A549 (cell line): ENCODE data around the gene TICAM1. TPM values are rescaled to one million over a fixed set of nuclear protein-coding genes. Genes with fewer than 3 reads are reported as not detected.

Experiments used
- ATAC-seq, 2 experiments: fragments of 200-7000 bp in 1 of 2; fragments of >200 bp in 1 of 2; cut with Nextera tagmentation in 1 of 2; cut with Tn5 transposase in 1 of 2; 3 replicates each; pipeline versions ENCODE4 v1.8.0 to v1.9.1; 2018 to 2020; ENCODE audit warnings: mild to moderate bottlenecking in 1 of 2, moderate library complexity in 1 of 2
- CTCF ChIA-PET: fragments of 300-600 bp; sonication (Branson Sonifier 250); formaldehyde crosslinking; extraction: SDS; loops from one replicate; lab custom pipeline; 2021; ENCODE audit warnings: antibody characterized with exemption, inconsistent platforms; lab: Yijun Ruan, JAX
- POLR2A ChIA-PET: fragments of 350-600 bp; formaldehyde crosslinking; extraction: SDS; loops from one replicate; lab custom pipeline; 2021; ENCODE audit warnings: antibody characterized with exemption, inconsistent platforms; lab: Yijun Ruan, JAX
- DNase-seq, 2 experiments: peaks; one replicate each; pipeline versions ENCODE4 v3.0.0 to v3.0.0-alpha.2; 2011 to 2016; ENCODE audit warnings: low read depth in 1 of 2, low spot score in 1 of 2
- FAIRE-seq: peaks from 2 replicates; lab custom pipeline; 2011; peaks lifted over from hg19 to GRCh38; lab: Jason Lieb, UNC
- H3K27ac ChIP-seq, 2 experiments: fragments of >200 bp; sonication (Bioruptor Twin); formaldehyde crosslinking; 3 replicates each; pipeline ENCODE4 v1.5.1; 2016 to 2017
- H3K4me1 ChIP-seq: fragments of >200 bp; sonication (Bioruptor Twin); formaldehyde crosslinking; 3 replicates; pipeline ENCODE4 v1.6.1; 2016
- H3K4me2 ChIP-seq: fragments of >200 bp; sonication (Bioruptor Twin); formaldehyde crosslinking; 3 replicates; pipeline ENCODE4 v1.6.1; 2016
- H3K4me3 ChIP-seq: fragments of >200 bp; sonication (Bioruptor Twin); formaldehyde crosslinking; 3 replicates; pipeline ENCODE4 v1.5.1; 2016
- H3K9me3 ChIP-seq: fragments of >200 bp; sonication (Bioruptor Twin); formaldehyde crosslinking; 3 replicates; pipeline ENCODE4 v1.6.1; 2016
- BCL3 ChIP-seq: fragments of >200 bp; sonication (Bioruptor Twin); formaldehyde crosslinking; IDR thresholded peaks from 3 replicates; pipeline ENCODE4 v1.6.1; 2016
- CBX8 ChIP-seq: fragments of 200-600 bp; sonication (generic); IDR thresholded peaks from 2 replicates; pipeline ENCODE4 v1.6.1; 2016
- CHD2 ChIP-seq: fragments of 150-350 bp; IDR thresholded peaks from 2 replicates; pipeline ENCODE4 v1.6.1; 2014; ENCODE audit warnings: low read length; ENCODE audit not compliant: partially characterized antibody
- EP300 ChIP-seq, 2 experiments: fragments of >200 bp; sonication (Bioruptor Twin); formaldehyde crosslinking; IDR thresholded peaks; 2 replicates in 1 of 2; 3 replicates in 1 of 2; pipeline ENCODE4 v1.6.1; 2016 to 2017
- ESRRA ChIP-seq: fragments of 150-350 bp; IDR thresholded peaks from 2 replicates; pipeline ENCODE4 v1.6.1; 2014; ENCODE audit warnings: mild to moderate bottlenecking, low read length, borderline replicate concordance
- FOSB ChIP-seq: fragments of 250-450 bp; sonication (Bioruptor Pico); IDR thresholded peaks from 2 replicates; pipeline ENCODE4 v1.5.0; 2020; ENCODE audit warnings: mild to moderate bottlenecking, moderate library complexity
- FOSL2 ChIP-seq, 2 experiments: fragments of 450-650 bp in 1 of 2; fragments of >200 bp in 1 of 2; sonication (Bioruptor Twin) in 1 of 2; formaldehyde crosslinking; IDR thresholded peaks; 2 replicates each; pipeline versions ENCODE4 v1.5.0 to v1.6.1; 2016 to 2020; ENCODE audit warnings: mild to moderate bottlenecking in 1 of 2, moderate library complexity in 1 of 2
- FOXS1 ChIP-seq: fragments of 250-450 bp; sonication (Bioruptor Pico); IDR thresholded peaks from 2 replicates; pipeline ENCODE4 v1.5.0; 2020; ENCODE audit warnings: mild to moderate bottlenecking, moderate library complexity
- HDAC2 ChIP-seq: fragments of 200-600 bp; sonication (generic); IDR thresholded peaks from 2 replicates; pipeline ENCODE4 v1.6.1; 2016
- HES2 ChIP-seq: fragments of >200 bp; sonication (Bioruptor Twin); formaldehyde crosslinking; IDR thresholded peaks from 2 replicates; pipeline ENCODE4 v1.6.1; 2016
- HOXB13 ChIP-seq: fragments of 250-450 bp; sonication (Bioruptor Pico); IDR thresholded peaks from 2 replicates; pipeline ENCODE4 v1.5.0; 2020; ENCODE audit warnings: low read depth, mild to moderate bottlenecking, moderate library complexity
- HOXB5 ChIP-seq: fragments of 250-450 bp; sonication (Bioruptor Pico); IDR thresholded peaks from 2 replicates; pipeline ENCODE4 v1.5.0; 2020; ENCODE audit warnings: mild to moderate bottlenecking, moderate library complexity
- JUN ChIP-seq, 2 experiments: fragments of >200 bp; sonication (Bioruptor Twin); formaldehyde crosslinking; IDR thresholded peaks; 2 replicates in 1 of 2; 3 replicates in 1 of 2; pipeline ENCODE4 v1.6.1; 2016 to 2017
- JUNB ChIP-seq: fragments of >200 bp; sonication (Bioruptor Twin); formaldehyde crosslinking; IDR thresholded peaks from 2 replicates; pipeline ENCODE4 v1.6.1; 2016
- KDM1A ChIP-seq: fragments of 200-600 bp; sonication (generic); IDR thresholded peaks from 2 replicates; pipeline ENCODE4 v1.6.1; 2016; ENCODE audit warnings: low read depth, mild to moderate bottlenecking
- MAFK ChIP-seq: fragments of 450-650 bp; IDR thresholded peaks from 2 replicates; pipeline ENCODE4 v1.6.1; 2014; ENCODE audit not compliant: partially characterized antibody
- MAX ChIP-seq: IDR thresholded peaks from 2 replicates; pipeline ENCODE4 v1.6.1; 2012
- MYC ChIP-seq: IDR thresholded peaks from 2 replicates; pipeline ENCODE4 v1.6.1; 2012; ENCODE audit warnings: mild to moderate bottlenecking, inconsistent platforms, low read length, improper control_type of control experiment, borderline replicate concordance
- NR3C1 ChIP-seq: fragments of >200 bp; sonication (Bioruptor Twin); formaldehyde crosslinking; IDR thresholded peaks from 3 replicates; pipeline ENCODE4 v1.6.1; 2017
- POLR2A ChIP-seq: IDR thresholded peaks from 2 replicates; pipeline ENCODE4 v1.6.1; 2012; ENCODE audit warnings: mild to moderate bottlenecking, low read length
- RAD21 ChIP-seq, 2 experiments: fragments of >200 bp in 1 of 2; sonication (Bioruptor Twin) in 1 of 2; formaldehyde crosslinking in 1 of 2; IDR thresholded peaks in 1 of 2; conservative IDR thresholded peaks in 1 of 2; 2 replicates in 1 of 2; 3 replicates in 1 of 2; pipeline ENCODE4 v1.6.1; 2012 to 2018; ENCODE audit warnings: inconsistent platforms in 1 of 2
- RARB ChIP-seq: fragments of 250-450 bp; sonication (Bioruptor Pico); IDR thresholded peaks from 2 replicates; pipeline ENCODE4 v1.8.0; 2021; ENCODE audit warnings: mild to moderate bottlenecking, moderate library complexity
- RFX5 ChIP-seq: fragments of 450-650 bp; IDR thresholded peaks from 2 replicates; pipeline ENCODE4 v1.7.1; 2014; ENCODE audit warnings: antibody characterized with exemption, mild to moderate bottlenecking, moderate library complexity
- RNF2 ChIP-seq: fragments of 200-600 bp; sonication (generic); IDR thresholded peaks from 2 replicates; pipeline ENCODE4 v1.6.1; 2016; ENCODE audit warnings: low read depth, mild to moderate bottlenecking, antibody characterized with exemption, moderate library complexity, borderline replicate concordance
- SMC3 ChIP-seq: fragments of >200 bp; sonication (Bioruptor Twin); formaldehyde crosslinking; IDR thresholded peaks from 3 replicates; pipeline ENCODE4 v1.6.1; 2018; ENCODE audit warnings: inconsistent platforms
- WGBS: methylation state at CpG from one replicate; pipeline ENCODE4 v1.1.6; 2017; ENCODE audit errors: missing lambda C conversion rate; 5-methylcytosine and 5-hydroxymethylcytosine counted together
- polyA plus RNA-seq, 4 experiments: library from polyadenylated mRNA; depleted of rRNA in 3 of 4; stranded (reverse); fragments of >200 nt; fragmentation: RNase III in 1 of 4; extraction: RNeasy Plus Mini Kit Qiagen cat#74134 plus additional on column Dnase treatment in 1 of 4; gene quantifications; 2 replicates in 3 of 4; 3 replicates in 1 of 4; pipeline ENCODE4 v1.2.3, GENCODE V29; 2011 to 2017
- TF ChIP-seq, protein P1 (sequence below): IDR thresholded peaks from 2 replicates; pipeline ENCODE4 v1.6.1; 2012

The TICAM1 gene
- polyA plus RNA-seq, 2 of the 4 experiments (the other 2 are of a cell fraction): 0.78 to 4.0 TPM

DNA sequence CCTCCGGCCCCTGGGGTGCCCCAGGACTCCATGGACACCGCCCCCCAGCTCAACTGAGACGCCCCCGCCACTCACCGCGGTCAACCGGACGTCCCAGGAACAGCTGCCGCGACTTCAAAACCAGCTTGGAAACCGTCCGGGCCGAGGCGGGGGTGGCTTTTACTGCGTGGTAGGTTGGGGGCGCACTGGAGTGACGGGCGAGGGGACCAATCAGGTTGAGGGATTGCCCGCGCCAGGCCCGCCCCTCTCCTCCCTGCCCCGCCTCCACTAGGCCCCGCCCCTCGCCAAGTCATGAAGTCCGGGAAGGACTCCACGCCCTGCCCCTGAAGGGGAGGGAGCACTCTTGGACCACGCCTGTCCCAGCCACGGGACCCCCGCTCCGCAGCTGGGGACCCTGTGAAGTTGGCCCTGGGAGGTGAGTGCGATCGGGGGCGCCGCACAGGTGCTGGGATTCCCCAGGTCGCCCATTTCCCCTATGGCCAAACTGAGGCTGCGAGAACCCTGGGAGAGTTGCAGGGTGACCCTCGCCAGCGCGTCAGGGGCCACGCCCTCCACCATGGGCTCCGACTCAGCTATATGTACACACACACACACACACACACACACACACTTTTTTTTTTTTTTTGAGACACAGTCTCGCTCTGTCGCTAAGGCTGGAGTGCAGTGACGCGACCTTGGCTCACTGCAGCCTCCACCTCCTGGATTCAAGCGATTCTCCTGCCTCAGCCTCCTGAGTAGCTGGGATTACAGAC lies 36.2 kb upstream of the TICAM1 start, which contains the start of gene PLIN3:
Gene PLIN3 (minus strand): TSS at position 134 of the 752 bp plus-strand sequence. CDS start 6,273 bp downstream, outside the sequence.
- peak; percentile 86 for TF ChIP-seq KDM1A
- TF ChIP-seq HOXB5 (CRISPR knock-in tag): no peak
- 0 out of 3 replicates have a peak, but pooled peaks have one; percentile 35 for TF ChIP-seq BCL3
- TF ChIP-seq ESRRA: peak; percentile 66; the same call in 1 of the 2 replicates
- TF ChIP-seq MAX: peak; percentile 66
- no peak for TF ChIP-seq EP300 (IDR thresholded peaks at IDR 0.05)
- no peak for TF ChIP-seq FOSB (CRISPR knock-in tag)
- no peak for TF ChIP-seq HES2
- TF ChIP-seq SMC3: no peak
- TF ChIP-seq JUN (IDR thresholded peaks at IDR 0.05): peak in 1 of 2 experiments; percentile 22; a peak in 1 of 5 replicates
- TF ChIP-seq, protein P1, sequence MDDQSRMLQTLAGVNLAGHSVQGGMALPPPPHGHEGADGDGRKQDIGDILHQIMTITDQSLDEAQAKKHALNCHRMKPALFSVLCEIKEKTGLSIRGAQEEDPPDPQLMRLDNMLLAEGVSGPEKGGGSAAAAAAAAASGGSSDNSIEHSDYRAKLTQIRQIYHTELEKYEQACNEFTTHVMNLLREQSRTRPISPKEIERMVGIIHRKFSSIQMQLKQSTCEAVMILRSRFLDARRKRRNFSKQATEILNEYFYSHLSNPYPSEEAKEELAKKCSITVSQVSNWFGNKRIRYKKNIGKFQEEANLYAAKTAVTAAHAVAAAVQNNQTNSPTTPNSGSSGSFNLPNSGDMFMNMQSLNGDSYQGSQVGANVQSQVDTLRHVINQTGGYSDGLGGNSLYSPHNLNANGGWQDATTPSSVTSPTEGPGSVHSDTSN: peak; percentile 95
- TF ChIP-seq POLR2A: peak; percentile 25; the same call in 1 of the 2 replicates
- Histone ChIP-seq H3K4me2 (peak within 1 kb of the TSS; percentile 93), H3K4me1 (peaks cover 37% of the 10 kb centered on the region), H3K4me3 (peak within 1 kb of the TSS; percentile 97), H3K27ac (peak within 1 kb of the TSS; percentile 90 to 94), H3K9me3 (no peaks in the 10 kb centered on the region)
- ChIA-PET CTCF (interaction anchor here (0.6 to 10.5 kb wide), 9 partner anchors 10 to 475 kb away, joined by 3 to 170 read pairs (median 4); partner anchors contain the start of gene FEM1A), POLR2A (interaction anchor here (1.0 to 2.7 kb wide), 3 partner anchors 20 to 143 kb away, joined by 3 to 13 read pairs (median 4); no protein-coding TSS in a partner anchor)
- peak; percentile 84 to 88 for ATAC-seq
- FAIRE-seq: no peak
- 2% methylated on average over 9 of the region's 46 CpGs for WGBS
- DNase-seq: peak; percentile 93 to 96

GRCh38 chr19:4866595-4867424 lies 35.3 kb upstream of the TICAM1 start:
- H3K4me1 ChIP-seq: peaks cover 37% of the 10 kb centered on the region

GRCh38 chr19:4861147-4861546 lies 29.6 kb upstream of the TICAM1 start:
- no peak for ATAC-seq
- ChIA-PET CTCF (interaction anchor here (0.5 to 9.2 kb wide), 3 partner anchors 10 to 719 kb away, joined by 3 to 67 read pairs (median 4); no protein-coding TSS in a partner anchor), POLR2A (no interaction called here)
- DNase-seq: no peak
- H3K4me1 ChIP-seq: peaks cover 1% of the 10 kb centered on the region
- 73% methylated on average over 10 of the region's 10 CpGs for WGBS
- no peak for FAIRE-seq
- no peak overlapping the region for H3K4me2 ChIP-seq
- TF ChIP-seq FOXS1 (CRISPR knock-in tag) (no peak), RFX5 (no peak), FOSL2 (IDR thresholded peaks at IDR 0.05) (no peak), FOSL2 (CRISPR knock-in tag; IDR thresholded peaks at IDR 0.05) (no peak), HDAC2 (no peak), JUN (IDR thresholded peaks at IDR 0.05) (no peak), MYC (no peak), HOXB5 (CRISPR knock-in tag) (no peak), FOSB (CRISPR knock-in tag) (no peak), JUNB (no peak), HES2 (no peak), RAD21 (conservative IDR thresholded peaks at IDR 0.05 in 1 of 2, IDR thresholded peaks at IDR 0.05 in 1 of 2) (no peak), HOXB13 (CRISPR knock-in tag) (no peak), BCL3 (no peak), CBX8 (no peak), MAFK (no peak), EP300 (IDR thresholded peaks at IDR 0.05) (no peak), NR3C1 (no peak), POLR2A (no peak)
- no peak overlapping the region for H3K4me3 ChIP-seq
- no peak overlapping the region for H3K27ac ChIP-seq
- H3K9me3 ChIP-seq: no peaks in the 10 kb centered on the region

More at GRCh38 chr19:4866595-4867424, 35.3 kb upstream of the TICAM1 start:
- ChIA-PET POLR2A (interaction anchor here (1.0 to 2.7 kb wide), 3 partner anchors 19 to 142 kb away, joined by 3 to 13 read pairs (median 4); no protein-coding TSS in a partner anchor), CTCF (interaction anchor here (0.6 to 10.5 kb wide), 11 partner anchors 9 to 476 kb away, joined by 3 to 170 read pairs (median 3); partner anchors contain the start of gene FEM1A)
- Histone ChIP-seq H3K9me3 (no peaks in the 10 kb centered on the region), H3K27ac (peak overlapping the region; percentile 90 to 94), H3K4me2 (peak overlapping the region; percentile 93), H3K4me3 (peak overlapping the region; percentile 97)
- peak in 1 of 2 experiments; percentile 42; a peak in 3 of 6 replicates for ATAC-seq
- WGBS: 7% methylated on average over 12 of the region's 22 CpGs
- no peak for FAIRE-seq
- TF ChIP-seq CHD2 (no peak), NR3C1 (no peak), MAFK (no peak), MYC (no peak), RARB (no peak), RNF2 (no peak)
- peak in 1 of 2 experiments; percentile 35 for DNase-seq
